ENCODE results near the gene HDAC11. TPM values are rescaled to one million over a fixed set of nuclear protein-coding genes. Genes with fewer than 3 reads are reported as not detected.

HDAC11 gene
- total and polyA plus RNA-seq, 7 donors: 9.2 to 29.6 (median 22.3) TPM

- Histone ChIP-seq H3K27me3 (ENCODE audit: insufficient read depth in 3 of 3, low read length in 2 of 3) (no peaks in the 10 kb centered on the region), H3K36me3 (ENCODE audit: insufficient read depth in 1 of 2, low read depth in 1 of 2) (no peaks in the 10 kb centered on the region), H3K27ac (peak overlapping the region; percentile 76), H3K9me3 (no peaks in the 10 kb centered on the region), H3K4me3 (no peak overlapping the region), H3K4me1 (peaks cover 17% of the 10 kb centered on the region)
- intact Hi-C loops (cut with DNase I): no loop called here
- DNase-seq: peak; percentile 55 to 66
- peak in 3 of 4 donors; percentile 40 to 61 (median 53) for ATAC-seq
- WGBS, 3 donors: 26 to 36% (median 33%) methylated on average over 14 of the region's 14 CpGs
- TF ChIP-seq CTCF (IDR thresholded peaks at IDR 0.05): peak; percentile 42
Measured at GRCh38 chr3:13461169-13462124, 18.7 kb upstream of the HDAC11 start.

GRCh38 chr3:13462125-13462629 is 17.9 kb upstream of the HDAC11 start:
- H3K27me3 ChIP-seq (ENCODE audit: insufficient read depth in 3 of 3, low read length in 2 of 3): no peaks in the 10 kb centered on the region
- no peaks in the 10 kb centered on the region for H3K36me3 ChIP-seq (ENCODE audit: insufficient read depth in 1 of 2, low read depth in 1 of 2)
- peak overlapping the region; percentile 76 for H3K27ac ChIP-seq
- intact Hi-C loops (cut with DNase I): no loop called here
- no peak for DNase-seq
- TF ChIP-seq CTCF (IDR thresholded peaks at IDR 0.05): no peak
- H3K9me3 ChIP-seq: no peaks in the 10 kb centered on the region
- H3K4me1 ChIP-seq: peaks cover 17% of the 10 kb centered on the region
- H3K4me3 ChIP-seq: no peak overlapping the region
- 57 to 86% (median 80%) methylated on average over 7 to 8 of the region's 8 CpGs for WGBS, 3 donors
- peak in 3 of 4 donors; percentile 15 to 50 (median 39) for ATAC-seq

- Histone ChIP-seq H3K27ac (peak overlapping the region; percentile 76), H3K36me3 (ENCODE audit: insufficient read depth in 1 of 2, low read depth in 1 of 2) (no peaks in the 10 kb centered on the region), H3K27me3 (ENCODE audit: insufficient read depth in 3 of 3, low read length in 2 of 3) (no peaks in the 10 kb centered on the region), H3K4me1 (peaks cover 17% of the 10 kb centered on the region), H3K9me3 (no peaks in the 10 kb centered on the region), H3K4me3 (no peak overlapping the region)
- ATAC-seq (peak; percentile 94 to 98 (median 96)), DNase-seq (peak in 1 of 2 donors; percentile 65)
- no peak for TF ChIP-seq CTCF (IDR thresholded peaks at IDR 0.05)
- intact Hi-C loops (cut with DNase I): no loop called here
- WGBS, 3 donors: 21 to 50% (median 41%) methylated on average over 5 of the region's 5 CpGs
Measured at GRCh38 chr3:13462822-13463221, 17.3 kb upstream of the HDAC11 start.

- no peaks in the 10 kb centered on the region for H3K27me3 ChIP-seq (ENCODE audit: insufficient read depth in 3 of 3, low read length in 2 of 3)
- TF ChIP-seq CTCF (IDR thresholded peaks at IDR 0.05): no peak
- DNase-seq (no peak), ATAC-seq (no peak)
- 47 to 65% (median 58%) methylated on average over 11 of the region's 11 CpGs for WGBS, 3 donors
- H3K4me1 ChIP-seq: peaks cover 17% of the 10 kb centered on the region
- H3K9me3 ChIP-seq: no peaks in the 10 kb centered on the region
- H3K27ac ChIP-seq: no peak overlapping the region
- H3K36me3 ChIP-seq (ENCODE audit: insufficient read depth in 1 of 2, low read depth in 1 of 2): no peaks in the 10 kb centered on the region
- intact Hi-C loops (cut with DNase I): no loop called here
- H3K4me3 ChIP-seq: no peak overlapping the region
Measured at GRCh38 chr3:13463618-13464400, 16.3 kb upstream of the HDAC11 start.

Measured in psoas muscle (tissue), 8 donors.